GM23338 (cell line): ENCODE data around the gene IGF1R. TPM values are rescaled to one million over a fixed set of nuclear protein-coding genes. Genes with fewer than 3 reads are reported as not detected.

Experiments used
- ATAC-seq: fragments of 200-7000 bp; cut with Tn5 transposase; 3 replicates; pipeline ENCODE4 v1.9.1; 2020
- DNase-seq: peaks from one replicate; pipeline ENCODE4 v3.0.0-alpha.2; 2015; ENCODE audit warnings: low spot score
- H2AFZ ChIP-seq: fragments of 200-600 bp; sonication (generic); 2 replicates; pipeline ENCODE4 v1.8.0; 2016; ENCODE audit warnings: antibody characterized with exemption, mild to moderate bottlenecking, moderate library complexity
- H3F3A ChIP-seq: fragments of 200-600 bp; sonication (generic); replicated peaks from 2 replicates; pipeline ENCODE4 v1.8.0; 2017; ENCODE audit warnings: antibody characterized with exemption, mixed run types, low read depth
- H3K27ac ChIP-seq: fragments of 200-600 bp; sonication (generic); 2 replicates; pipeline ENCODE4 v1.6.1; 2016; ENCODE audit warnings: low read depth
- H3K27me3 ChIP-seq: fragments of 200-600 bp; sonication (generic); 2 replicates; pipeline ENCODE4 v1.8.0; 2016; ENCODE audit warnings: mild to moderate bottlenecking, mixed run types, moderate library complexity; ENCODE audit not compliant: insufficient read depth
- H3K36me3 ChIP-seq: fragments of 200-600 bp; sonication (generic); 2 replicates; pipeline ENCODE4 v1.8.0; 2016; ENCODE audit warnings: mild to moderate bottlenecking; ENCODE audit not compliant: insufficient read depth
- H3K4me1 ChIP-seq: fragments of 200-600 bp; sonication (generic); 2 replicates; pipeline ENCODE4 v1.8.0; 2016; ENCODE audit warnings: mild to moderate bottlenecking, moderate library complexity; ENCODE audit not compliant: insufficient read depth
- H3K4me2 ChIP-seq: fragments of 200-600 bp; sonication (generic); 2 replicates; pipeline ENCODE4 v1.7.1; 2017; ENCODE audit warnings: mixed run types
- H3K4me3 ChIP-seq: fragments of 200-600 bp; sonication (generic); 2 replicates; pipeline ENCODE4 v1.6.1; 2016; ENCODE audit warnings: mixed run types
- H3K79me2 ChIP-seq: fragments of 200-600 bp; sonication (generic); replicated peaks from 2 replicates; pipeline ENCODE4 v1.8.0; 2017; ENCODE audit warnings: mild to moderate bottlenecking; ENCODE audit not compliant: insufficient read depth
- H3K9me2 ChIP-seq: fragments of 200-600 bp; sonication (generic); 2 replicates; pipeline ENCODE4 v1.8.0; 2017; ENCODE audit not compliant: insufficient read depth
- H4K20me1 ChIP-seq: fragments of 200-600 bp; sonication (generic); replicated peaks from 2 replicates; pipeline ENCODE4 v1.8.0; 2017; ENCODE audit warnings: mild to moderate bottlenecking; ENCODE audit not compliant: insufficient read depth
- H3K27ac Mint-ChIP-seq: 2 replicates; pipeline ENCODE4 v1.8.0; 2020; ENCODE audit warnings: inconsistent platforms, mild to moderate bottlenecking, moderate library complexity, mixed read lengths
- H3K27me3 Mint-ChIP-seq: 3 replicates; pipeline ENCODE4 v1.8.0; 2022; ENCODE audit warnings: low read depth, mild to moderate bottlenecking, moderate library complexity, mixed read lengths, inconsistent platforms; ENCODE audit not compliant: insufficient read depth, poor library complexity
- H3K36me3 Mint-ChIP-seq: 3 replicates; pipeline ENCODE4 v1.8.0; 2021; ENCODE audit warnings: low read depth, mild to moderate bottlenecking, inconsistent platforms, moderate library complexity, mixed read lengths
- H3K4me1 Mint-ChIP-seq: 3 replicates; pipeline ENCODE4 v1.8.0; 2020; ENCODE audit warnings: mild to moderate bottlenecking, inconsistent platforms, mixed read lengths
- H3K4me3 Mint-ChIP-seq: 3 replicates; pipeline ENCODE4 v1.8.0; 2021; ENCODE audit warnings: moderate library complexity, mild to moderate bottlenecking, inconsistent platforms, mixed read lengths
- H3K9me3 Mint-ChIP-seq: 3 replicates; pipeline ENCODE4 v1.8.0; 2020; ENCODE audit warnings: moderate library complexity, mild to moderate bottlenecking, inconsistent platforms, mixed read lengths
- CREB1 ChIP-seq: fragments of 250-450 bp; sonication (Bioruptor Pico); IDR thresholded peaks from 2 replicates; pipeline ENCODE4 v1.5.0; 2020; ENCODE audit warnings: low read depth, mild to moderate bottlenecking, moderate library complexity
- CTCF ChIP-seq, 2 experiments: fragments of 200-600 bp in 1 of 2; sonication (generic) in 1 of 2; conservative IDR thresholded peaks; 2 replicates each; pipeline versions ENCODE4 v1.5.1 to v1.6.1; 2016 to 2017; ENCODE audit warnings: antibody characterized with exemption in 2 of 2, low read depth in 2 of 2, mild to moderate bottlenecking in 2 of 2, moderate library complexity in 1 of 2
- ETS1 ChIP-seq: IDR thresholded peaks from 2 replicates; pipeline ENCODE4 v1.6.1; 2016; ENCODE audit warnings: antibody characterized with exemption
- EZH2 ChIP-seq: fragments of 200-600 bp; sonication (generic); IDR thresholded peaks from one replicate; pipeline ENCODE4 v1.8.0; 2017; ENCODE audit warnings: antibody characterized with exemption, mild to moderate bottlenecking, low read depth; ENCODE audit not compliant: unreplicated experiment
- EZH2phosphoT487 ChIP-seq: fragments of 200-600 bp; sonication (generic); IDR thresholded peaks from one replicate; pipeline ENCODE4 v1.8.1; 2018; ENCODE audit warnings: antibody characterized with exemption; ENCODE audit not compliant: unreplicated experiment
- JUNB ChIP-seq: IDR thresholded peaks from one replicate; pipeline ENCODE4 v1.6.1; 2016; ENCODE audit warnings: antibody characterized with exemption; ENCODE audit not compliant: unreplicated experiment
- POLR2AphosphoS5 ChIP-seq: IDR thresholded peaks from 2 replicates; pipeline ENCODE4 v1.6.1; 2016; ENCODE audit warnings: antibody characterized with exemption, low read depth
- REST ChIP-seq: IDR thresholded peaks from one replicate; pipeline ENCODE4 v1.6.1; 2018; ENCODE audit warnings: antibody characterized with exemption; ENCODE audit not compliant: unreplicated experiment
- STAT1 ChIP-seq: IDR thresholded peaks from one replicate; pipeline ENCODE4 v1.6.1; 2016; ENCODE audit warnings: antibody characterized with exemption; ENCODE audit not compliant: unreplicated experiment
- ZNF114 ChIP-seq: fragments of 250-450 bp; sonication (Bioruptor Pico); IDR thresholded peaks from 2 replicates; pipeline ENCODE4 v1.5.0; 2020; ENCODE audit warnings: mild to moderate bottlenecking, moderate library complexity
- ZNF462 ChIP-seq: fragments of 250-450 bp; sonication (Bioruptor Pico); IDR thresholded peaks from 2 replicates; pipeline ENCODE4 v1.5.0; 2020; ENCODE audit warnings: mild to moderate bottlenecking, moderate library complexity
- polyA plus RNA-seq: library from polyadenylated mRNA; unstranded; fragments of >200 nt; fragmentation: Nextera tagmentation; extraction: Ambion mirVana; gene quantifications from 2 replicates; pipeline ENCODE4 v1.2.1, GENCODE V29; 2016
- total RNA-seq: library from RNA; depleted of rRNA; stranded (reverse); fragments of >200 nt; shearing (Covaris generic); gene quantifications from 2 replicates; pipeline ENCODE4 v1.2.3, GENCODE V29; 2014

Gene IGF1R
- total and polyA plus RNA-seq, 2 experiments from 2014 or later = 20.4 to 92.2 TPM

GRCh38 chr15:98724048-98724447 lies 75.7 kb downstream of the IGF1R start:
- Mint-ChIP-seq H3K9me3 (no peaks in the 10 kb centered on the region), H3K4me1 (peaks cover 78% of the 10 kb centered on the region), H3K27me3 (peaks cover 8% of the 10 kb centered on the region), H3K36me3 (peaks cover 5% of the 10 kb centered on the region; the same call in 1 of the 3 replicates), H3K4me3 (no peak overlapping the region), H3K27ac (no peak overlapping the region)
- Histone ChIP-seq H2AFZ (no peak overlapping the region), H3K9me2 (peaks cover 13% of the 10 kb centered on the region), H3K27ac (no peak overlapping the region), H3K4me2 (no peak overlapping the region), H3K36me3 (no peaks in the 10 kb centered on the region), H3K4me1 (peaks cover 70% of the 10 kb centered on the region), H3K4me3 (no peak overlapping the region), H3F3A (no peaks in the 10 kb centered on the region; the same call in 1 of the 2 replicates), H3K27me3 (no peaks in the 10 kb centered on the region), H3K79me2 (peaks cover 100% of the 10 kb centered on the region), H4K20me1 (peaks cover 48% of the 10 kb centered on the region)
- no peak for ATAC-seq
- TF ChIP-seq ZNF462 = no peak
- TF ChIP-seq EZH2phosphoT487 = no peak
- no peak for TF ChIP-seq JUNB
- no peak for TF ChIP-seq ETS1
- no peak for TF ChIP-seq EZH2
- TF ChIP-seq ZNF114 = no peak
- TF ChIP-seq CTCF (conservative IDR thresholded peaks at IDR 0.05; ENCODE audit: low read depth in 2 of 2) = no peak
- no peak for TF ChIP-seq CREB1 (CRISPR knock-in tag)
- no peak for TF ChIP-seq STAT1
- TF ChIP-seq POLR2AphosphoS5 = no peak
- TF ChIP-seq REST = no peak
- DNase-seq = no peak
